Measurements from ENCODE around the gene FOXA2. TPM values are rescaled to one million over a fixed set of nuclear protein-coding genes. Genes with fewer than 3 reads are reported as not detected.
A peak's percentile ranks its signal among the peaks of the same experiment; 100 is the strongest.

Gene FOXA2
- total and polyA plus RNA-seq, 2 of the 13 experiments (the other 11 are each of a cell fraction or from before 2014, with no cell fraction given): 8.8 to 12.2 TPM

DNA sequence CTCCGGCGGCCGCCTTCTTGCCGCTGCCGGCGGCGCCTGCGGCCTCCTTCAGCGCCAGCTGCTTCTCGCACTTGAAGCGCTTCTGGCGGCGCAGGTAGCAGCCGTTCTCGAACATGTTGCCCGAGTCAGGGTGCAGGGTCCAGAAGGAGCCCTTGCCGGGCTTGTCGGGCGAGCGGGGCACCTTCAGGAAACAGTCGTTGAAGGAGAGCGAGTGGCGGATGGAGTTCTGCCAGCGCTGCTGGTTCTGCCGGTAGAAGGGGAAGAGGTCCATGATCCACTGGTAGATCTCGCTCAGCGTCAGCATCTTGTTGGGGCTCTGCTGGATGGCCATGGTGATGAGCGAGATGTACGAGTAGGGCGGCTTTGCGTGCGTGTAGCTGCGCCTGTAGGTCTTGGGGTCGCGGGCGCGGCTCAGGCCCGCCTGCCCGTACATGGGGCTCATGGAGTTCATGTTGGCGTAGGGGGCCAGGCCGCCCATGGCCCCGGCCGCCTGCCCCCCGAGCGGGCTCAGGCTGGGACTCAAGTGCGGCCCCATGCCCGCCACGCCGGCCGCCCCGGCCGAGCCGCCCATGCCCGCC, 1.9 kb downstream of the FOXA2 start (continued):
- TF ChIP-seq, protein P1, sequence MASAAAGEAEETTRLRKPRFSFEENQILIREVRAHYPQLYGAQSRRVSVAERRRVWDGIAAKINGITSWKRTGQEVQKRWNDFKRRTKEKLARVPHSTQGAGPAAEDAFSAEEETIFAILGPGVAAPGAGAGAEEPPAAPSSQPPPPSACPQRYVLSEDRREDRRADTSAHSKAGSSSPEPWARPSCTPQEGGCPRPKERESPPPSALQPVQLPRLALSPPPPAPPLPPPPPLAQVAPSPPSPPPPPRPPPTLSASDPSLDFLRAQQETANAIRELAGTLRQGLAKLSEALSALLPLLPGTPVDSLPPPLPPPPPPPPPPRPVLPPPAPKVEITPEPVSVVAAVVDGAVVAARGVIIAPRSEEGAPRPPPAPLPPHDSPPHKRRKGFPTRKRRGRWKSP (CRISPR knock-in tag; IDR thresholded peaks at IDR 0.05): no peak
- TF ChIP-seq, protein P2, sequence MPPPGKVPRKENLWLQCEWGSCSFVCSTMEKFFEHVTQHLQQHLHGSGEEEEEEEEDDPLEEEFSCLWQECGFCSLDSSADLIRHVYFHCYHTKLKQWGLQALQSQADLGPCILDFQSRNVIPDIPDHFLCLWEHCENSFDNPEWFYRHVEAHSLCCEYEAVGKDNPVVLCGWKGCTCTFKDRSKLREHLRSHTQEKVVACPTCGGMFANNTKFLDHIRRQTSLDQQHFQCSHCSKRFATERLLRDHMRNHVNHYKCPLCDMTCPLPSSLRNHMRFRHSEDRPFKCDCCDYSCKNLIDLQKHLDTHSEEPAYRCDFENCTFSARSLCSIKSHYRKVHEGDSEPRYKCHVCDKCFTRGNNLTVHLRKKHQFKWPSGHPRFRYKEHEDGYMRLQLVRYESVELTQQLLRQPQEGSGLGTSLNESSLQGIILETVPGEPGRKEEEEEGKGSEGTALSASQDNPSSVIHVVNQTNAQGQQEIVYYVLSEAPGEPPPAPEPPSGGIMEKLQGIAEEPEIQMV (CRISPR knock-in tag; IDR thresholded peaks at IDR 0.05; ENCODE audit: low read depth): no peak; the same call in 1 of the 2 replicates
- TF ChIP-seq FOXJ3 (CRISPR knock-in tag; IDR thresholded peaks at IDR 0.05; ENCODE audit: borderline replicate concordance) (no peak), GLI4 (CRISPR knock-in tag; IDR thresholded peaks at IDR 0.05; ENCODE audit: borderline replicate concordance) (no peak), HMGA1 (CRISPR knock-in tag; conservative IDR thresholded peaks at IDR 0.05) (no peak), ZNF563 (CRISPR knock-in tag; IDR thresholded peaks at IDR 0.05) (peak; percentile 3), HNF4G (IDR thresholded peaks at IDR 0.05; ENCODE audit: borderline replicate concordance, low read depth, low read length) (no peak), HNF4G (CRISPR knock-in tag; IDR thresholded peaks at IDR 0.05; ENCODE audit: borderline replicate concordance, low read depth) (no peak), RBM39 (IDR thresholded peaks at IDR 0.05; ENCODE audit: low read depth, low read length, poor library complexity, severe bottlenecking) (peak; percentile 26), ATRX (CRISPR knock-in tag; IDR thresholded peaks at IDR 0.05; ENCODE audit: borderline replicate concordance) (no peak), NFATC3 (CRISPR knock-in tag; IDR thresholded peaks at IDR 0.05) (no peak), MLLT10 (CRISPR knock-in tag; IDR thresholded peaks at IDR 0.05) (no peak), TBP (CRISPR knock-in tag; IDR thresholded peaks at IDR 0.05) (no peak), MAFF (IDR thresholded peaks at IDR 0.05; ENCODE audit: low read depth, low read length) (no peak)
- TF ChIP-seq, protein P3, sequence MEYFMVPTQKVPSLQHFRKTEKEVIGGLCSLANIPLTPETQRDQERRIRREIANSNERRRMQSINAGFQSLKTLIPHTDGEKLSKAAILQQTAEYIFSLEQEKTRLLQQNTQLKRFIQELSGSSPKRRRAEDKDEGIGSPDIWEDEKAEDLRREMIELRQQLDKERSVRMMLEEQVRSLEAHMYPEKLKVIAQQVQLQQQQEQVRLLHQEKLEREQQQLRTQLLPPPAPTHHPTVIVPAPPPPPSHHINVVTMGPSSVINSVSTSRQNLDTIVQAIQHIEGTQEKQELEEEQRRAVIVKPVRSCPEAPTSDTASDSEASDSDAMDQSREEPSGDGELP (IDR thresholded peaks at IDR 0.05; ENCODE audit: borderline replicate concordance, low read depth): no peak
- TF ChIP-seq, protein P4, sequence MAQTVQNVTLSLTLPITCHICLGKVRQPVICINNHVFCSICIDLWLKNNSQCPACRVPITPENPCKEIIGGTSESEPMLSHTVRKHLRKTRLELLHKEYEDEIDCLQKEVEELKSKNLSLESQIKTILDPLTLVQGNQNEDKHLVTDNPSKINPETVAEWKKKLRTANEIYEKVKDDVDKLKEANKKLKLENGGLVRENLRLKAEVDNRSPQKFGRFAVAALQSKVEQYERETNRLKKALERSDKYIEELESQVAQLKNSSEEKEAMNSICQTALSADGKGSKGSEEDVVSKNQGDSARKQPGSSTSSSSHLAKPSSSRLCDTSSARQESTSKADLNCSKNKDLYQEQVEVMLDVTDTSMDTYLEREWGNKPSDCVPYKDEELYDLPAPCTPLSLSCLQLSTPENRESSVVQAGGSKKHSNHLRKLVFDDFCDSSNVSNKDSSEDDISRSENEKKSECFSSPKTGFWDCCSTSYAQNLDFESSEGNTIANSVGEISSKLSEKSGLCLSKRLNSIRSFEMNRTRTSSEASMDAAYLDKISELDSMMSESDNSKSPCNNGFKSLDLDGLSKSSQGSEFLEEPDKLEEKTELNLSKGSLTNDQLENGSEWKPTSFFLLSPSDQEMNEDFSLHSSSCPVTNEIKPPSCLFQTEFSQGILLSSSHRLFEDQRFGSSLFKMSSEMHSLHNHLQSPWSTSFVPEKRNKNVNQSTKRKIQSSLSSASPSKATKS (CRISPR knock-in tag; IDR thresholded peaks at IDR 0.05): no peak
- TF ChIP-seq, protein P5, sequence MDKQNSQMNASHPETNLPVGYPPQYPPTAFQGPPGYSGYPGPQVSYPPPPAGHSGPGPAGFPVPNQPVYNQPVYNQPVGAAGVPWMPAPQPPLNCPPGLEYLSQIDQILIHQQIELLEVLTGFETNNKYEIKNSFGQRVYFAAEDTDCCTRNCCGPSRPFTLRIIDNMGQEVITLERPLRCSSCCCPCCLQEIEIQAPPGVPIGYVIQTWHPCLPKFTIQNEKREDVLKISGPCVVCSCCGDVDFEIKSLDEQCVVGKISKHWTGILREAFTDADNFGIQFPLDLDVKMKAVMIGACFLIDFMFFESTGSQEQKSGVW (CRISPR knock-in tag; IDR thresholded peaks at IDR 0.05; ENCODE audit: borderline replicate concordance): no peak
- TF ChIP-seq, protein P6, sequence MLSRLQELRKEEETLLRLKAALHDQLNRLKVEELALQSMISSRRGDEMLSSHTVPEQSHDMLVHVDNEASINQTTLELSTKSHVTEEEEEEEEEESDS (CRISPR knock-in tag; IDR thresholded peaks at IDR 0.05; ENCODE audit: borderline replicate concordance): no peak
- TF ChIP-seq, protein P7, sequence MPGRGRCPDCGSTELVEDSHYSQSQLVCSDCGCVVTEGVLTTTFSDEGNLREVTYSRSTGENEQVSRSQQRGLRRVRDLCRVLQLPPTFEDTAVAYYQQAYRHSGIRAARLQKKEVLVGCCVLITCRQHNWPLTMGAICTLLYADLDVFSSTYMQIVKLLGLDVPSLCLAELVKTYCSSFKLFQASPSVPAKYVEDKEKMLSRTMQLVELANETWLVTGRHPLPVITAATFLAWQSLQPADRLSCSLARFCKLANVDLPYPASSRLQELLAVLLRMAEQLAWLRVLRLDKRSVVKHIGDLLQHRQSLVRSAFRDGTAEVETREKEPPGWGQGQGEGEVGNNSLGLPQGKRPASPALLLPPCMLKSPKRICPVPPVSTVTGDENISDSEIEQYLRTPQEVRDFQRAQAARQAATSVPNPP (CRISPR knock-in tag; IDR thresholded peaks at IDR 0.05): peak; percentile 23; the same call in 1 of the 2 replicates
- TF ChIP-seq, protein P8, sequence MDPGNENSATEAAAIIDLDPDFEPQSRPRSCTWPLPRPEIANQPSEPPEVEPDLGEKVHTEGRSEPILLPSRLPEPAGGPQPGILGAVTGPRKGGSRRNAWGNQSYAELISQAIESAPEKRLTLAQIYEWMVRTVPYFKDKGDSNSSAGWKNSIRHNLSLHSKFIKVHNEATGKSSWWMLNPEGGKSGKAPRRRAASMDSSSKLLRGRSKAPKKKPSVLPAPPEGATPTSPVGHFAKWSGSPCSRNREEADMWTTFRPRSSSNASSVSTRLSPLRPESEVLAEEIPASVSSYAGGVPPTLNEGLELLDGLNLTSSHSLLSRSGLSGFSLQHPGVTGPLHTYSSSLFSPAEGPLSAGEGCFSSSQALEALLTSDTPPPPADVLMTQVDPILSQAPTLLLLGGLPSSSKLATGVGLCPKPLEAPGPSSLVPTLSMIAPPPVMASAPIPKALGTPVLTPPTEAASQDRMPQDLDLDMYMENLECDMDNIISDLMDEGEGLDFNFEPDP (CRISPR knock-in tag; conservative IDR thresholded peaks at IDR 0.05): no peak
